KOPT-K1 (cell line): ENCODE results near the gene LAMA3.

Experiments
- H3K27ac ChIP-seq: fragments of 200-600 bp; sonication (generic); 2 replicates; pipeline ENCODE4 v1.5.1; 2016; ENCODE audit warnings: antibody characterized with exemption, mild to moderate bottlenecking, low read depth, low read length; ENCODE audit not compliant: poor library complexity, severe bottlenecking
- H3K36me3 ChIP-seq: fragments of 200-600 bp; sonication (generic); 2 replicates; pipeline ENCODE4 v1.5.1; 2017; ENCODE audit warnings: antibody characterized with exemption, mild to moderate bottlenecking, low read length, moderate library complexity; ENCODE audit not compliant: insufficient read depth
- H3K9me3 ChIP-seq: fragments of 200-600 bp; sonication (generic); 2 replicates; pipeline ENCODE4 v1.5.1; 2017; ENCODE audit warnings: antibody characterized with exemption, low read length, mild to moderate bottlenecking; ENCODE audit not compliant: insufficient read depth, poor library complexity, severe bottlenecking

The LAMA3 gene

DNA sequence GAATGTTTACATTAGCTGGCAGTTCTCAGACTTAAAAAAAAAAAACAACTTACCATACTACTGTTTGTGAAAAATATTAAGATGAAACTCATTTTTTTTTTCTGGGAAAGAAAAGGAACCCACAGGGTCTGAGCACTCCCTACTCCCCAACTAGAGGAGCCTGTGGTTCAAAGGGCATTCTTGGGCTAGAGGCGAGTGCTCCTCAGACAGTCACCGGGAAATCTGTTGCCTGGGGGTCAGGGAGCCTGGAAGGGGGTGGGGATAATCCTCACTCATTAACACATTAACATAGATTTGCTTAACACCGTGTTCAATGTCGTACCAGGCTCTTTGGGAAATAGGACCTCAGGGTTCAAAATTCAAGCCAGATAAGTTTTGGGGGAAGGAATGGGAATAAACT, 57.6 kb downstream of the LAMA3 start:
- Histone ChIP-seq H3K9me3 (no peaks in the 10 kb centered on the region), H3K36me3 (no peaks in the 10 kb centered on the region), H3K27ac (no peak overlapping the region)

GRCh38 chr18:23752363-23752762, 63.1 kb downstream of the LAMA3 start:
- Histone ChIP-seq H3K9me3 (no peaks in the 10 kb centered on the region), H3K27ac (no peak overlapping the region), H3K36me3 (no peaks in the 10 kb centered on the region)

GRCh38 chr18:23752796-23753195, 63.5 kb downstream of the LAMA3 start:
- Histone ChIP-seq H3K36me3 (no peaks in the 10 kb centered on the region), H3K27ac (no peak overlapping the region), H3K9me3 (no peaks in the 10 kb centered on the region)

DNA sequence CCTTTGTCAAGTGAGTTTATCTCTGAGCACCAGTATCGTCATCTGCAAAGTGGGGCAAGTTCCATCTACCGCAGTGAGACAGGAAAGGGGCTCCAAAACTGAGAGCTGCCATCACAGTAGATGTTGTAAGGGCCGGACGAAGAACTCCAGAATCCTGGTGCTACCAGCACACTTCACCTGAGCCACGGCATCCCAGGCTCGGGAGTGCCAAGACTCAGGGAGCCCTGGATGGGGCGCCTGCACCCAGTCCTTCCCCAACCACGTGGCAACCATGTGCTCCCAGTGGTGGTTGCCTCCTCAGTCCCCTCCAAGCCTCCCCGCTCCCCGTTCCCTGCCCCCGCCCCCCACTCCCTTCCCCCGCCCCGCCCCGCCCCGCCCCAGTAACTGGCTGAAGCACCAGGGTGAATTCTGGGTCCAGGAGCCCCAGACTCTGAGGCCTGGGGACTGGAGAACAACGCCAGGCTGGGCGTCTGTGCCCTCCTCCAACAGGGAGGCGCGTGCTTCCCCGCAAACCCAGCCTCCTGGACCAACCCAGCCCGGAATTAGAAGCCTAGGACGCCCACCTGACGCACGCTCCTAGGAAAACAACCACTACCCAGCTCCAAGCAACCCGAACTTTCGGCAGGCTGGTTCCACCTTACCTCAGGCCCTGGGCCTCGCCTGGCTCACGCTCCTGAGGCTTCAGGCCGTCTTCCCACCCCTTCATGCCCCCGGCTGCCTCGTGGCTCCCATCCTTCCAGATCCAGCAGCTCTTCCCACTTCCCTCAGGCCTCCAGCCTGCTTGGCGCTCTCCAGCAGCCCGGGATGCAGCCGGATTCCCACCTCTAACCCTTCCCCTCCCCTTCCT, 67.6 kb downstream of the LAMA3 start:
- H3K9me3 ChIP-seq = no peaks in the 10 kb centered on the region
- H3K27ac ChIP-seq = no peak overlapping the region
- no peaks in the 10 kb centered on the region for H3K36me3 ChIP-seq

DNA sequence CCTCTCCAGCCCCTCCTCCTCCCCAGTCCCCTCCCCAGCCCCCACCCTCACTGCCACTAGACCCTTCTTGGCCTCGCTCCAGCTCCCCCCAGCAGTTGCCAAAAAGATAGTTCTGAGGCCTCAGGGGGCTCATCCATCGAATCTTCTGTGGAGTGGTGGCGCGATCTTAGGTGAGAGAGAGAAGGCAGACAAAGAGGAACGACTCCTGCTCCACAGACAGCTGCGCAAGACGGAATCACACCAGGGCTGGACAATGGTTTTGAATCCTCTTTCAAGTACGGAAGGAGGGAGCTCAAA, 68.1 kb downstream of the LAMA3 start:
- H3K27ac ChIP-seq = no peak overlapping the region
- no peaks in the 10 kb centered on the region for H3K9me3 ChIP-seq
- no peaks in the 10 kb centered on the region for H3K36me3 ChIP-seq

DNA sequence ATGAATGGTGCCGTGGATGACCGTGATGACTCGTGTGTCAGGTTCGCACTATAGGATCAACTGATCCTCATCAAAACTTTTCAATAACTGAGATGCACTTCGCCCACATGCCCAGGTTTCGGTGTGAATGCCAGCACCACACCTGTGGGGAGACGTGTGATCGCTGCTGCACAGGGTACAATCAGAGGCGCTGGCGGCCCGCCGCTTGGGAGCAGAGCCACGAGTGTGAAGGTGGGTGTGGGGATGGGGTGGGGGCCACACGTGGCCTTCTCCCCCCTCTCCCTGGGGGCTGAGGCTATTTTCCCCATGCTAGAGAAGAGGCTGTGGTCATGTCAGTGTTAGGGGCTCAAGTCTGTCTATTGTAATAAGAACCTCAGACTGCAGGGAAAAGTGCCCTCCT, 69.0 kb downstream of the LAMA3 start:
- no peaks in the 10 kb centered on the region for H3K36me3 ChIP-seq
- no peak overlapping the region for H3K27ac ChIP-seq
- H3K9me3 ChIP-seq = no peaks in the 10 kb centered on the region

DNA sequence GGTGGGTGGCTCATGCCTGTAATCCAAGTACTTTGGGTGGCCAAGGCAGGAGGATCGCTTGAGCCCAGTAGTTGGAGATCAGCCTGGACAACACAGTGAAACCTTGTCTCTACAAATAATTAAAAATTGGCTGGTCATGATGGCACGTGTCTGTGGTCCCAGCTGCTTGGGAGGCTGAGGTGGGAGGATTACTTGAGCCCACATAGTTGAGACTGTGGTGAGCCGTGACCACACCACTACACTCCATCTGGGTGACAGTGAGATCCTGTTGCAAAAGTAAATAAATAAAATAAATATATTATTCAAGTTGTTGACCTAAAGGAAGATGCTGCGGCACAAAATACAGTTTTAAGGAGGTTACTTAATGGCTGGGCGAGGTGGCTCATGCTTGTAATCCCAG, 72.7 kb downstream of the LAMA3 start:
- Histone ChIP-seq H3K36me3 (no peaks in the 10 kb centered on the region), H3K9me3 (no peaks in the 10 kb centered on the region), H3K27ac (no peak overlapping the region)

DNA sequence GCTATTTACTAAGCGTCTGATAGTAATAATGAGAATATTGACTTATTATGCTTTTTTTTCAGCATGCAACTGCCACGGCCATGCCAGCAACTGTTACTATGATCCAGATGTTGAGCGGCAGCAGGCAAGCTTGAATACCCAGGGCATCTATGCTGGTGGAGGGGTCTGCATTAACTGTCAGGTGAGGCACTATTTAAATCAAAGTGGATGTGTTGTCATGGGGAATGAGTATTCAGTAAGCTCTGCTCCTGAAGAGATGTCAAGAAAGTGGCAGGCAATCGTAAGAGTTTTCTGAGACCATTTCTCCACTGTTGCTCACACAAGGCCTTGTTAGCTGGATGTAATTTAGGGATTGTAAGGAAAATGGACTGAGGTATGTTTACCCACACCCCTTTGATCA, 74.1 kb downstream of the LAMA3 start:
- Histone ChIP-seq H3K9me3 (peaks cover 3% of the 10 kb centered on the region), H3K27ac (no peak overlapping the region), H3K36me3 (no peaks in the 10 kb centered on the region)

GRCh38 chr18:23765931-23766330, 76.7 kb downstream of the LAMA3 start:
- peaks cover 5% of the 10 kb centered on the region for H3K9me3 ChIP-seq

GRCh38 chr18:23772327-23773024, 83.2 kb downstream of the LAMA3 start:
- H3K27ac ChIP-seq = no peak overlapping the region
- H3K9me3 ChIP-seq = peaks cover 5% of the 10 kb centered on the region
- H3K36me3 ChIP-seq = no peaks in the 10 kb centered on the region

More at GRCh38 chr18:23765931-23766330, 76.7 kb downstream of the LAMA3 start:
- H3K36me3 ChIP-seq = no peaks in the 10 kb centered on the region
- H3K27ac ChIP-seq = no peak overlapping the region

- Histone ChIP-seq H3K27ac (no peak overlapping the region), H3K36me3 (no peaks in the 10 kb centered on the region), H3K9me3 (no peaks in the 10 kb centered on the region)
These were observed 87.1 kb downstream of the LAMA3 start for GRCh38 chr18:23776306-23776705.

GRCh38 chr18:23778828-23779227, 89.6 kb downstream of the LAMA3 start:
- Histone ChIP-seq H3K36me3 (no peaks in the 10 kb centered on the region), H3K9me3 (no peaks in the 10 kb centered on the region), H3K27ac (no peak overlapping the region)

- Histone ChIP-seq H3K27ac (no peak overlapping the region), H3K36me3 (no peaks in the 10 kb centered on the region), H3K9me3 (no peaks in the 10 kb centered on the region)
These were observed 90.5 kb downstream of the LAMA3 start for GRCh38 chr18:23779696-23780303.

DNA sequence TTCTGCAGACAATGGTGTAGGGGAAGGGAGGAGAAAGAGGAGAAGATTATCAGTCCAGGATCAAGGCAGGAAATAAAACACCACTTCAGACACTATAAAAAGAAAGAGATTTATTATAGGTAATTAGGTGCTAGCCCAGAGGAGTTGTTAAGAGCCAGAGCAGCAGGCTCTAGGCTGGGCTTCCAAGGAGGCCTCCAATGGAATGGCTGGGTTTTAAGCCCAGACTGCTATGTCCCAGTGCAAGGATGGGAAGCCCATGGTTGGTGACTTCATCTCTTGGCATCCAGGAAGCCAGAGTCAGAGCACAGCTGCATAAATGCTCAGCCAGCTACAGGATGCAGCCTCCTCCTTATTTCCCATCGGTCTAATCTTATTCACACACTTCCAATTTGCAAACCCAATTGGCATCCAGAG, 95.6 kb downstream of the LAMA3 start:
- Histone ChIP-seq H3K27ac (no peak overlapping the region), H3K9me3 (peaks cover 5% of the 10 kb centered on the region), H3K36me3 (no peaks in the 10 kb centered on the region)

GRCh38 chr18:23793051-23793450, 103.8 kb downstream of the LAMA3 start:
- H3K9me3 ChIP-seq = no peaks in the 10 kb centered on the region
- no peak overlapping the region for H3K27ac ChIP-seq
- H3K36me3 ChIP-seq = no peaks in the 10 kb centered on the region
